NCI-H1105 (cell line): ENCODE results near the gene DHRS1.
A peak's percentile ranks its signal among the peaks of the same experiment; 100 is the strongest.
"Not testable (repeated sequence)": the region's sequence is repeated elsewhere in the genome, so short reads cannot be mapped to it uniquely, and the experiment has no call there.

Experiments
- DNase-seq: peaks from one replicate; lab custom pipeline; 2025; lab: John Stamatoyannopoulos, UW

DHRS1 gene

GRCh38 chr14:24246765-24247212 lies 52.8 kb downstream of the DHRS1 start:
- no peak for DNase-seq

- not testable (repeated sequence) for DNase-seq
Observed at GRCh38 chr14:24245350-24245749, 54.2 kb downstream of the DHRS1 start.

- DNase-seq = no peak
Observed at GRCh38 chr14:24243336-24243836, 56.2 kb downstream of the DHRS1 start.

- DNase-seq = peak; percentile 92
Observed at GRCh38 chr14:24241829-24242443, 57.6 kb downstream of the DHRS1 start.
